Measurements from ENCODE around the gene CNOT3.

CNOT3 gene

GRCh38 chr19:54136086-54136863, 1.3 kb upstream of the CNOT3 start:
- Histone ChIP-seq H3K9me3 (ENCODE audit: control insufficient read depth, low read length) (no peaks in the 10 kb centered on the region), H3K4me3 (ENCODE audit: low read depth, low read length) (peak overlapping the region; percentile 62), H3K27ac (peak overlapping the region; percentile 54), H3K4me2 (ENCODE audit: low read length) (peak overlapping the region; percentile 95), H3K36me3 (ENCODE audit: control insufficient read depth, insufficient read depth, low read length) (no peaks in the 10 kb centered on the region), H2AFZ (peak overlapping the region; percentile 85), H3K9ac (no peak overlapping the region), H3K27me3 (ENCODE audit: control insufficient read depth, insufficient read depth, low read length) (no peaks in the 10 kb centered on the region), H3K79me2 (peaks cover 18% of the 10 kb centered on the region), H3K4me1 (peaks cover 7% of the 10 kb centered on the region)
- no peak for TF ChIP-seq CTCF (IDR thresholded peaks at IDR 0.05)

- Histone ChIP-seq H3K4me1 (peaks cover 7% of the 10 kb centered on the region), H3K27ac (peak overlapping the region; percentile 92), H2AFZ (peak overlapping the region; percentile 89), H3K79me2 (peaks cover 18% of the 10 kb centered on the region), H3K27me3 (ENCODE audit: control insufficient read depth, insufficient read depth, low read length) (no peaks in the 10 kb centered on the region), H3K9me3 (ENCODE audit: control insufficient read depth, low read length) (no peaks in the 10 kb centered on the region), H3K4me2 (ENCODE audit: low read length) (peak overlapping the region; percentile 95), H3K4me3 (ENCODE audit: low read depth, low read length) (peak overlapping the region; percentile 85), H3K9ac (no peak overlapping the region), H3K36me3 (ENCODE audit: control insufficient read depth, insufficient read depth, low read length) (no peaks in the 10 kb centered on the region)
- TF ChIP-seq CTCF (IDR thresholded peaks at IDR 0.05): no peak
Measured at GRCh38 chr19:54136864-54137698, 481 bp upstream of the CNOT3 start.

GRCh38 chr19:54138489-54139256, 1.1 kb downstream of the CNOT3 start:
- H3K36me3 ChIP-seq (ENCODE audit: control insufficient read depth, insufficient read depth, low read length): no peaks in the 10 kb centered on the region
- no peaks in the 10 kb centered on the region for H3K9me3 ChIP-seq (ENCODE audit: control insufficient read depth, low read length)
- no peaks in the 10 kb centered on the region for H3K27me3 ChIP-seq (ENCODE audit: control insufficient read depth, insufficient read depth, low read length)
- peak overlapping the region; percentile 92 for H3K27ac ChIP-seq
- no peak for TF ChIP-seq CTCF (IDR thresholded peaks at IDR 0.05)
- peaks cover 7% of the 10 kb centered on the region for H3K4me1 ChIP-seq
- H3K79me2 ChIP-seq: peaks cover 18% of the 10 kb centered on the region
- peak overlapping the region; percentile 89 for H2AFZ ChIP-seq
- no peak overlapping the region for H3K9ac ChIP-seq
- H3K4me2 ChIP-seq (ENCODE audit: low read length): peak overlapping the region; percentile 78
- H3K4me3 ChIP-seq (ENCODE audit: low read depth, low read length): peak overlapping the region; percentile 85

- Histone ChIP-seq H3K36me3 (ENCODE audit: control insufficient read depth, insufficient read depth, low read length) (no peaks in the 10 kb centered on the region), H3K4me1 (peaks cover under 1% of the 10 kb centered on the region), H3K4me3 (ENCODE audit: low read depth, low read length) (no peak overlapping the region), H3K9ac (no peak overlapping the region), H3K27me3 (ENCODE audit: control insufficient read depth, insufficient read depth, low read length) (no peaks in the 10 kb centered on the region), H3K9me3 (ENCODE audit: control insufficient read depth, low read length) (no peaks in the 10 kb centered on the region), H3K27ac (no peak overlapping the region), H3K4me2 (ENCODE audit: low read length) (no peak overlapping the region), H3K79me2 (peaks cover 18% of the 10 kb centered on the region), H2AFZ (no peak overlapping the region)
- TF ChIP-seq CTCF (IDR thresholded peaks at IDR 0.05): no peak
Measured at GRCh38 chr19:54141356-54141755, 3.8 kb downstream of the CNOT3 start.

Measured in parathyroid adenoma (tissue), 2 donors.